ENCODE data around the gene GTF2IRD2.
"Not testable (repeated sequence)": the region's sequence is repeated elsewhere in the genome, so short reads cannot be mapped to it uniquely, and the experiment has no call there.

GTF2IRD2 gene

DNA sequence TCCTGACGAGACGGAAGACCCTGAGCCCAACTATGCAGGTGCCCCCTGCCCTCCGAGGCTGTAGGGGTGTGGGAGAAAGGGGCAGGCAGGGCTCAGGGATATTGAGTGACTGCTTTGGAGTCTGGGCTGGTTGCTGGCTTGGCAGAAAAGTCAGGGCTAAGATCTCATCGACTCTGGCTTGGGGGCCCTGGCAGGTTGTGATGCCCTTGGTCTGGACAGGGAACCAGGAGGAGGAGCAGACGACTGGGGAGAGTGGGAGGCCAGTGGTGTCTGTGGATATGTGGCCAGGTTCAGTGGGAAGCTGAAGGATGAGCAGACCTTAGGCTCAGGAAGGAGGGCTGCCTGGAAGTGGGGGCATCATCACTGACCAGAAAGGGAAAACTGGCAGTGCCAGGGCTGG, 67.8 kb downstream of the GTF2IRD2 start:
- not testable (repeated sequence) for DNase-seq

DNA sequence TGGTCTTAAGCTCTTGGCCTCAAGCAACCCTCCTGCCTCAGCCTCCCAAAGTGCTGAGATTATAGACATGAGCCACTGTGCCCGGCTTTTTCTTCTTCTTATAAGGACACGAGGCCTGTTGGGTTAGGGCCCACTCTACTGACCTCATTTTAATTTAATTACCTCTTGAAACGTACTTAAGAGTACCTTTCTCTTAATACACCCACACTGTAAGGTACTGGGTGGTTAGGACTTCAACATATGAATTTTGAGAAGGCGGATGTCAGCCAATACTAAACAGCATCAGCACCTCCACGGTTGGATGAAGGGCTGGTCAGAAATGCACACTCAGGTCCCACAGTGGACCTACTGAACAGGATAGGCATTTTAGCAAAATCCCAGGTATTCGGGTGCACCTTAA, 69.7 kb downstream of the GTF2IRD2 start:
- DNase-seq = not testable (repeated sequence)

DNA sequence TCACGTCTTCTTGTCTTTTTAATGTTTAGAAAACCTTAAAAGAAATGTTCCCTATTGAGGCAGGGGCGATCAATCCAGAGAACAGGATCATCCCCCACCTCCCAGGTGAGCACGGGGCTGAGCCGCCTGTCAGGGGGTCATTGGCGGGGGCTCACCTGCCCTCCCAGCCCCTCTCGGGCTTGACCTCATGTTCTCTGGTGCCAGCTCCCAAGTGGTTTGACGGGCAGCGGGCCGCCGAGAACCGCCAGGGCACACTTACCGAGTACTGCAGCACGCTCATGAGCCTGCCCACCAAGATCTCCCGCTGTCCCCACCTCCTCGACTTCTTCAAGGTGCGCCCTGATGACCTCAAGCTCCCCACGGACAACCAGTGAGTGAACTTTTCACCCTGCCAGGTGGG, 72.4 kb downstream of the GTF2IRD2 start:
- DNase-seq = not testable (repeated sequence)

DNA sequence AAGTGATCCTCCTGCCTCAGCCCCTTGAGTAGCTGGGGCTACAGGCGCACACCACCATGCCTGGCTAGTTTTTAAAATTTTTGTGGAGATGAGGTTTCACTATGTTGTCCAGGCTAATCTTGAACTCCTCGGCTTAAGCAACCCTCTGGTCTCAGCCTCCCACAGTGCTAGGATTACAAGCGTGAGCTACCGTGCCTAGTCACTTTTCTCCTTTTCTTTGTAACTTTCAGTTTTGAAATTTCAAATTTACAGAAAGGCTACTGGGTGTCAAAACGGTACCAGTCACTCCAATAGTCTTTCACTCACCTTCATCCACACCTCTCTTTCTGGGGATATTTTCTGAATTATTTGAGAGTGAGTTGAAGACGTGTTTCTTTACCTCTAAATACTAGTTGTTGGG, 76.3 kb downstream of the GTF2IRD2 start:
- not testable (repeated sequence) for DNase-seq

- not testable (repeated sequence) for DNase-seq
These were observed 77.3 kb downstream of the GTF2IRD2 start, which contains the start of gene NCF1 for GRCh38 chr7:74773760-74774750. Gene NCF1, plus strand, starts transcription at chr7:74774011. Its CDS starts 21 bp downstream, at chr7:74774032.

DNA sequence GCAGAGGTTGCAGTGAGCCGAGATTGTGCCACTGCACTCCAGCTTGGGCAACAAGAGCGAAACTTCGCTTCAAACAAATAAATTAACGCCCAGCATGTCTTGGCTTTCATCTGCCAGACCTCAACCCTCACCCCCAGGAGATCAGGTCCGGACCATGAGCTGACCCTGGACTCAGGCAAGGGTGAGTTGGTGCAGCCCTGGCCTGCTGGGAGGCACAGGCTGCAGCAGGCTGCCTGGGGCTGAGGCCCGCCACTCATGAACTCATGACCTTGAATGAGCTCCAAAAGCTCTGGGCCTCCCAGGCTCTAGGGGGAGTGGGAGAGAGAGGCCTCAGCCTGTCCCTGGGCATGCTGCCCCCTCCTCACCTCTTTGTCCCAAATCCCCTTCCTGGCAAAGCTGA, 79.3 kb downstream of the GTF2IRD2 start:
- DNase-seq = not testable (repeated sequence)

GRCh38 chr7:74770062-74770461, 81.3 kb downstream of the GTF2IRD2 start:
- not testable (repeated sequence) for DNase-seq

GRCh38 chr7:74766991-74767390, 84.4 kb downstream of the GTF2IRD2 start:
- not testable (repeated sequence) for DNase-seq

- not testable (repeated sequence) for DNase-seq
These were observed 84.9 kb downstream of the GTF2IRD2 start for GRCh38 chr7:74766509-74766908.

GRCh38 chr7:74765205-74765918, 86.0 kb downstream of the GTF2IRD2 start:
- DNase-seq = not testable (repeated sequence)

- DNase-seq = not testable (repeated sequence)
These were observed 92.4 kb downstream of the GTF2IRD2 start for GRCh38 chr7:74758982-74759381.

- not testable (repeated sequence) for DNase-seq
These were observed 93.1 kb downstream of the GTF2IRD2 start for GRCh38 chr7:74758268-74758667.

- DNase-seq = not testable (repeated sequence)
These were observed 94.7 kb downstream of the GTF2IRD2 start for GRCh38 chr7:74756673-74757072.

DNA sequence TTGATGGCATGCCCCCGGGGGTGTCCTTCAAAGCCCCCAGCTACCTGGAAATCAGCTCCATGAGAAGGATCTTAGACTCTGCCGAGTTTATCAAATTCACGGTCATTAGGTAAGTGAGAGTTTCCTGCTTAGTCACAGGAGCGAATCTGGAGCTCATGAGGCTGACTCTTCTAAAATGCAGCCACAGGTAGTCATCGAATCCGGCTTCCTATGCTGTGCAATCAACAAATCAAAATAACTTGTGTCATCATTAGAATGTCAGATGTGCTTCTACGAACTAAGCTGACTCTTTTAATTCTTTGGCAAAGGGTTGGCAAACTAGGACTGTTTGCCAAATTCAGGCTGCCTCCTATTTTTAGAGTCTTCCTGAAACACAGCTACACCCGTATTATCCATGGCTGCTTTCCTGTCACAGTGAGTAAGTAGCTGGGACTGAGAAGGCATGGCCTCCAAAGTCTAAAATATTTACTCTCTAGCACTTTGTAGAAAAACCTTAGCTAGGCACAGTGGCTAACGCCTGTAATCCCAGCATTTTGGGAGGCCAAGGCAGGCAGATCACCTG, 97.4 kb downstream of the GTF2IRD2 start:
- DNase-seq = not testable (repeated sequence)
